G401.6 (cell line): ENCODE measurements around the gene CCDC200.
"Not testable (repeated sequence)": the region's sequence is repeated elsewhere in the genome, so short reads cannot be mapped to it uniquely, and the experiment has no call there.

ENCODE experiments used
- FAIRE-seq: peaks from 2 replicates; lab custom pipeline; 2012; peaks lifted over from hg19 to GRCh38; lab: Jason Lieb, UNC

Gene CCDC200

GRCh38 chr17:43216369-43216761 lies 12.1 kb downstream of the CCDC200 start:
- no peak for FAIRE-seq

- FAIRE-seq = no peak
Measured at GRCh38 chr17:43215341-43215740, 13.1 kb downstream of the CCDC200 start.

- no peak for FAIRE-seq
Measured at GRCh38 chr17:43213545-43213944, 14.9 kb downstream of the CCDC200 start.

GRCh38 chr17:43212641-43213490 lies 15.6 kb downstream of the CCDC200 start:
- no peak for FAIRE-seq

GRCh38 chr17:43211480-43212402 lies 16.7 kb downstream of the CCDC200 start, which contains the start of gene TMEM106A:
TSS of gene TMEM106A (plus strand) at chr17:43211875. CDS start at chr17:43213042, 1,167 bp downstream.
- FAIRE-seq = no peak

GRCh38 chr17:43211123-43211479 lies 17.3 kb downstream of the CCDC200 start:
- FAIRE-seq = no peak

GRCh38 chr17:43210576-43210975 lies 17.8 kb downstream of the CCDC200 start:
- FAIRE-seq = no peak

- FAIRE-seq = not testable (repeated sequence)
Measured at GRCh38 chr17:43203013-43203412, 25.4 kb downstream of the CCDC200 start.

GRCh38 chr17:43200127-43200526 lies 28.3 kb downstream of the CCDC200 start:
- FAIRE-seq = no peak

- FAIRE-seq = no peak
Measured at GRCh38 chr17:43199633-43200032, 28.8 kb downstream of the CCDC200 start.

GRCh38 chr17:43193251-43193650 lies 35.2 kb downstream of the CCDC200 start:
- FAIRE-seq = no peak

GRCh38 chr17:43186656-43187055 lies 41.8 kb downstream of the CCDC200 start:
- not testable (repeated sequence) for FAIRE-seq

- no peak for FAIRE-seq
Measured at GRCh38 chr17:43183921-43184320, 44.5 kb downstream of the CCDC200 start.

- FAIRE-seq = no peak
Measured at GRCh38 chr17:43176119-43176570, 52.3 kb downstream of the CCDC200 start.

GRCh38 chr17:43175213-43176118 lies 53.0 kb downstream of the CCDC200 start:
- FAIRE-seq = no peak

GRCh38 chr17:43171586-43172487 lies 56.6 kb downstream of the CCDC200 start:
- no peak for FAIRE-seq
